Breast epithelium (tissue), 3 donors: ENCODE data around the gene RAB39A.

ENCODE experiments used
- POLR2A ChIP-seq: fragments of 450-650 bp; IDR thresholded peaks from one replicate; pipeline ENCODE4 v1.6.1; 2016; ENCODE audit warnings: antibody characterized with exemption, mild to moderate bottlenecking, moderate library complexity
- POLR2AphosphoS5 ChIP-seq, 3 donors: sonication (generic); formaldehyde crosslinking; IDR thresholded peaks; one replicate each; pipeline ENCODE4 v1.6.1; 2017; ENCODE audit warnings: antibody characterized with exemption in 3 of 3
- TF ChIP-seq, protein P1 (sequence below), 3 donors: fragments of 450-650 bp; IDR thresholded peaks; one replicate each; pipeline ENCODE4 v1.5.1; 2016 to 2017; ENCODE audit warnings: antibody characterized with exemption in 3 of 3, mild to moderate bottlenecking in 3 of 3, moderate library complexity in 3 of 3

DNA sequence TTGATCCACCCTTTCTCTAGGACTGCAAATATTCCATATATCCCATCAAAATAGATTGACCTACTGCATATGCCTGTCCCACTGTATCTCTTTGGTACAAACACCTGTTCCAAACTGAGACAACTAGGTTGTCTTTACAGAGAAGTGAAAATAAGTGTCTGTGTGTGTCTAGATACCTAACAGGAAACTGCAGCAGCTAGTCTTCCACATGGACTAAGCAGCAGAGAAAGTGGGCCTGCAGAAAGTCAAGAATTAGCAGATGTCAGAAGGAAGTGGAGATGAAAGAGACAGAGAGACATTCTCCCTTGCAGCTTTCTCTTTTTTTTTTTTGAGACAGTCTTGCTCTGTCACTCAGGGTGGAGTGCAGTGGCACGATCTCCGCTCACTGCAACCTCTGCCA lies 3.9 kb upstream of the RAB39A start:
- TF ChIP-seq, protein P1, sequence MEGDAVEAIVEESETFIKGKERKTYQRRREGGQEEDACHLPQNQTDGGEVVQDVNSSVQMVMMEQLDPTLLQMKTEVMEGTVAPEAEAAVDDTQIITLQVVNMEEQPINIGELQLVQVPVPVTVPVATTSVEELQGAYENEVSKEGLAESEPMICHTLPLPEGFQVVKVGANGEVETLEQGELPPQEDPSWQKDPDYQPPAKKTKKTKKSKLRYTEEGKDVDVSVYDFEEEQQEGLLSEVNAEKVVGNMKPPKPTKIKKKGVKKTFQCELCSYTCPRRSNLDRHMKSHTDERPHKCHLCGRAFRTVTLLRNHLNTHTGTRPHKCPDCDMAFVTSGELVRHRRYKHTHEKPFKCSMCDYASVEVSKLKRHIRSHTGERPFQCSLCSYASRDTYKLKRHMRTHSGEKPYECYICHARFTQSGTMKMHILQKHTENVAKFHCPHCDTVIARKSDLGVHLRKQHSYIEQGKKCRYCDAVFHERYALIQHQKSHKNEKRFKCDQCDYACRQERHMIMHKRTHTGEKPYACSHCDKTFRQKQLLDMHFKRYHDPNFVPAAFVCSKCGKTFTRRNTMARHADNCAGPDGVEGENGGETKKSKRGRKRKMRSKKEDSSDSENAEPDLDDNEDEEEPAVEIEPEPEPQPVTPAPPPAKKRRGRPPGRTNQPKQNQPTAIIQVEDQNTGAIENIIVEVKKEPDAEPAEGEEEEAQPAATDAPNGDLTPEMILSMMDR (IDR thresholded peaks at IDR 0.05), result no peak
- TF ChIP-seq POLR2A (no peak), POLR2AphosphoS5 (IDR thresholded peaks at IDR 0.05) (no peak)
